Measurements from ENCODE around the gene TBC1D2B.

TBC1D2B gene

DNA sequence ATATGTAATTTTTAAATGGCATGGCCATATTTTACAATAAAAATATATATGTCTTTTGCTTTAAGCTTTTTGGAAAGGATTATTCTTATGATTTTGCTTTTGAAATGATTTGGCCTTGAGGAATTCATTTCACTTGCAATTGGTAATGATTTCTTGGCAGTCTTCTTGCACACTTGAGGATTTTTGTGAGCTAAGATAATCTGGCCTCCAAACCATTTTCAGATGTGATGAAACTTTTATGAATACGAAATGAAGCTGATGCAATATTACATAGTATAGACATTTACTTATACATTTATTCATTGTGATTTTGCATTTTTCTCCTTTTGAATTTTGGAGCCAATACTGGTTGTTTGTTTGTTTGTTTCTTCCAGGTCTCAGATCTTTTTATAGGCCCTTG, 8.4 kb upstream of the TBC1D2B start:
- H3K27me3 ChIP-seq (replicated peaks; ENCODE audit: control insufficient read depth, insufficient read depth, low read length), result no peaks in the 10 kb centered on the region
- TF ChIP-seq, protein P1, sequence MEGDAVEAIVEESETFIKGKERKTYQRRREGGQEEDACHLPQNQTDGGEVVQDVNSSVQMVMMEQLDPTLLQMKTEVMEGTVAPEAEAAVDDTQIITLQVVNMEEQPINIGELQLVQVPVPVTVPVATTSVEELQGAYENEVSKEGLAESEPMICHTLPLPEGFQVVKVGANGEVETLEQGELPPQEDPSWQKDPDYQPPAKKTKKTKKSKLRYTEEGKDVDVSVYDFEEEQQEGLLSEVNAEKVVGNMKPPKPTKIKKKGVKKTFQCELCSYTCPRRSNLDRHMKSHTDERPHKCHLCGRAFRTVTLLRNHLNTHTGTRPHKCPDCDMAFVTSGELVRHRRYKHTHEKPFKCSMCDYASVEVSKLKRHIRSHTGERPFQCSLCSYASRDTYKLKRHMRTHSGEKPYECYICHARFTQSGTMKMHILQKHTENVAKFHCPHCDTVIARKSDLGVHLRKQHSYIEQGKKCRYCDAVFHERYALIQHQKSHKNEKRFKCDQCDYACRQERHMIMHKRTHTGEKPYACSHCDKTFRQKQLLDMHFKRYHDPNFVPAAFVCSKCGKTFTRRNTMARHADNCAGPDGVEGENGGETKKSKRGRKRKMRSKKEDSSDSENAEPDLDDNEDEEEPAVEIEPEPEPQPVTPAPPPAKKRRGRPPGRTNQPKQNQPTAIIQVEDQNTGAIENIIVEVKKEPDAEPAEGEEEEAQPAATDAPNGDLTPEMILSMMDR (IDR thresholded peaks at IDR 0.05; ENCODE audit: insufficient read depth, low read length, poor library complexity, severe bottlenecking), result no peak
- H3K4me3 ChIP-seq (replicated peaks; ENCODE audit: low read depth, low read length), result no peak overlapping the region
- no peaks in the 10 kb centered on the region for H3K36me3 ChIP-seq (ENCODE audit: control insufficient read depth, insufficient read depth, low read length)
- DNase-seq (ENCODE audit: extremely low read depth, insufficient read length), result no peak

DNA sequence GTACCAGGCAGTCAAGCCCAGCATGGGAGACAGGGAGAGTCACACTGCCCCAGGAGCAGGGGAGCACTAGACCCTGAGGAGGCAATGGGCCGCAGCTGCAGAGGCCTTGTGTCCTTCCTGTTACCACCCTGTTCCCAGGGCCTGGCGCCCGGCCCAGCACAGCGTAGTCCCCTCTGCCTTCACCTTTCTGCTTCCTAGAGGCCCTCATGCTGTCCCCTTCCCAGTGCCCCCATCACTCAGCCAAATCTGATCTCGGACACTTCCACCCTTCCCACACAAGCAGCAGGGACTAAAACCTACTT, 6.9 kb upstream of the TBC1D2B start:
- no peaks in the 10 kb centered on the region for H3K36me3 ChIP-seq (ENCODE audit: control insufficient read depth, insufficient read depth, low read length)
- no peak for DNase-seq (ENCODE audit: extremely low read depth, insufficient read length)
- no peak overlapping the region for H3K4me3 ChIP-seq (replicated peaks; ENCODE audit: low read depth, low read length)
- H3K27me3 ChIP-seq (replicated peaks; ENCODE audit: control insufficient read depth, insufficient read depth, low read length), result no peaks in the 10 kb centered on the region
- TF ChIP-seq, protein P1 (IDR thresholded peaks at IDR 0.05; ENCODE audit: insufficient read depth, low read length, poor library complexity, severe bottlenecking), result no peak

DNA sequence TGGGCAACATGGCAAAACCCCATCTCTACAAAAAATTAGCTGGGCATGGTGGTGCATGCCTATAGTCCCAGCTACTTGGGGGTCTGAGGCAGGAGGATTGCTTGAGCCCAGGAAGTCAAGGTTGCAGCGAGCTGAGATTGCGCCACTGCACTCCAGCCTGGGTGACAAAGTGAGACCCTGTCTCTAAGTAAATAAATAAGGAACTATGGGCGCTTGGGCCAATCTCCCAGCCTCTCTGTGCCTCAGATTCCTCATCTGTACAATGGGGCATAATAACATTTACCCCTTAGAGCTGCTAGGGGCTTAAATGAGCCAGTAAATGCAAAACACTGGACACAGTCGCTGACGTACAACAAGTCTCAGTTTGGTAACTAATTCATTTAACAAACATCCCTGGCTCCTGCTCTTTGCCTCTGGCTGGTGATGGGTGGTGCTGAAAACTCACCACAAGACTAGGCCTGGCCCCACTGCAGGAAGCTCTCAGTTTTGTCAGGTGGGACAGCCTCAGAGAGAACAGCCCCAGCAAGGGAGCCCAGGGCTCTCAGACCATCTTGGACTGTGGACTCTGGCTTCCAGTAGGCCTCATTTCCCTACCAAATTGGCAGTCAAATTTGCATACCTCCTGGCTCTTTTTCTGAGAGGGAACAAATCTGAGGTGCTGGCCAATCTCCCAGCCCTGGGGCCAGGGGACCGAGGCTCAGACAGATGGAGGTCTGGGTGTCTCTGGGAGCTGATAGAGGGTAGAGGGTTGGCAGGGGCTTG, 6.4 kb upstream of the TBC1D2B start:
- DNase-seq (ENCODE audit: extremely low read depth, insufficient read length), result no peak
- Histone ChIP-seq H3K27me3 (replicated peaks; ENCODE audit: control insufficient read depth, insufficient read depth, low read length) (no peaks in the 10 kb centered on the region), H3K36me3 (ENCODE audit: control insufficient read depth, insufficient read depth, low read length) (no peaks in the 10 kb centered on the region), H3K4me3 (replicated peaks; ENCODE audit: low read depth, low read length) (no peak overlapping the region)
- TF ChIP-seq, protein P1 (IDR thresholded peaks at IDR 0.05; ENCODE audit: insufficient read depth, low read length, poor library complexity, severe bottlenecking), result no peak

DNA sequence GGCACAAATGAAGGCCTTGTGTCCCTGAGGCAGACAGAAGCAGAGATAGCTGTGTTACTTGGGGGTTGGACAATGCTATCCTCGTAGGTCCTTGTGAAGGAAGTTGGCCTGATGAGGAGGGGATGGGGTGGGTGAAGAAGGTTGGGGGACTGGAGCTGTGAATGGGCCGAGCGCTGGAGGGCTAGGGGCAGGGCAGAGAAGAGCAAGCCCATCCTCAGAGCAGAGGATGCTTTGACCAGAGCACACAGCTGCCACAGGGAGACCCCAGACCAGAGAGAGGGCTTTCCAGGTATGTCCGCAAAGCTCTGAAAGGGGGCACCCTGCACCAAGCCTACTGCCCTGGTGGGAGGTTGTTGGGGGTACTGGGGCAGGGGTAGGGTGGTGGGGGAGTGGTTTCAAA, 5.7 kb upstream of the TBC1D2B start:
- no peak for DNase-seq (ENCODE audit: extremely low read depth, insufficient read length)
- Histone ChIP-seq H3K4me3 (replicated peaks; ENCODE audit: low read depth, low read length) (no peak overlapping the region), H3K27me3 (replicated peaks; ENCODE audit: control insufficient read depth, insufficient read depth, low read length) (no peaks in the 10 kb centered on the region), H3K36me3 (ENCODE audit: control insufficient read depth, insufficient read depth, low read length) (no peaks in the 10 kb centered on the region)
- TF ChIP-seq, protein P1 (IDR thresholded peaks at IDR 0.05; ENCODE audit: insufficient read depth, low read length, poor library complexity, severe bottlenecking), result no peak

DNA sequence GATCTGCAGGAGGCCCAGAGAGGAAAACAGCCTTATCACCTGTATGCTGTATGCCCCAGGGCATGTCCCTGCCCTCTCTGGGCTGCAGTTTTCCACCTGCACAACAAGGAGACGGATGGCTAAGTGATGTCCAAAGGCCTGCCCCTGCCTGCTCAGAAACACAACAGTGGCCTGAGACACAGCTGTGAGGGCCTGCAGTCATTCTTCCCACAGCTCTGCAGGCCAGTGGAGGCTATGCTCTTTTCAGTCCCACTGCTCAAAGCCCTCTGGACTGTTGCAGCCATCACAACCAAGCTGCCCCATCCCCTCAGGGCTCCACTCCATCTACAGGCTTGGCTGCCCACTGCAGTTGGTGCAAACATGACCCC, 5.2 kb upstream of the TBC1D2B start:
- TF ChIP-seq, protein P1 (IDR thresholded peaks at IDR 0.05; ENCODE audit: insufficient read depth, low read length, poor library complexity, severe bottlenecking), result no peak
- no peaks in the 10 kb centered on the region for H3K36me3 ChIP-seq (ENCODE audit: control insufficient read depth, insufficient read depth, low read length)
- no peak overlapping the region for H3K4me3 ChIP-seq (replicated peaks; ENCODE audit: low read depth, low read length)
- DNase-seq (ENCODE audit: extremely low read depth, insufficient read length), result no peak
- H3K27me3 ChIP-seq (replicated peaks; ENCODE audit: control insufficient read depth, insufficient read depth, low read length), result no peaks in the 10 kb centered on the region
